NCI-H2081 treated with DMSO at 0.1 percent for 48 hours (cell line): ENCODE data around the gene CSAG3.
A peak's percentile ranks its signal among the peaks of the same experiment; 100 is the strongest.
"Not testable (repeated sequence)": the region's sequence is repeated elsewhere in the genome, so short reads cannot be mapped to it uniquely, and the experiment has no call there.

Experiments
- DNase-seq: peaks from one replicate; lab custom pipeline; 2025; lab: John Stamatoyannopoulos, UW

The CSAG3 gene

DNA sequence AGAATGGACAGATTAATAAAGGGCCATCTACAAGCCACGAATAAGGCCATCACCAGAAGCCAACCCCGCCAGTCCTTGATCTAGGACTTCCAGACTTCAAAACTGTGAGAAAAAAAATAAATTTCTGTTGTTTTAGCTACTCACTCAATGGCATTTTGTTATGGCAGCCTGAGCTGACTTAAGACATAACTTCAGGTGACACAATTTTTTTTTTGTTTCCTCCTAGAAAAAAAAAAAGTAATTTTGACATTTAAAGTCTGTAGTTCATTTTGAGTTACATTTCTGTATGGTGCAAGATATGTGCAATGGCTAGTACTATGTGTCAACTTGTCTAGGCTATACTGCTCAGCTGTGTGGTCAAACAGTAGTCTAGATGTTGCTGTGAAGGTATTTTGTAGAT lies at the start of gene CSAG3:
Gene CSAG3 (plus strand): TSS at position 301 of the 400 bp plus-strand sequence.
- DNase-seq: not testable (repeated sequence)

DNA sequence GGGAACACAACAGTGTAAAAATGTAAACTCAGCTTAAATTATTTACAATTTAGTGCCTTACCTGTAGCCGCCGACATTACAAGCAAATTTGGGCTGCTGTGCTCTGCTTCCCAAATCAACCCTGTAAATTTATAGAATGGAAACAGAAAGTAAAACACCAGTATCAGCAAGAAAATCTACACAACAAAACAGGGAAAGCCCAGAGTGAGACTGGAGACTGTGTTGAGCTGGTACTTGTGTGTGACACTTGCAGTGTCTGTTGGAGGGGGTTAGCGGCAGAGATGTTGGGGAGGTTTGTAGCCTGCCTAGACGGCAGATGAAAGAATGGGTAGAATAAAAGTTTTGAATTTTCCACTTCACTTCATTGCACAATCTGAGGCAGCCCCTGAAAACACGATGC lies 45.8 kb upstream of the CSAG3 start:
- not testable (repeated sequence) for DNase-seq

DNA sequence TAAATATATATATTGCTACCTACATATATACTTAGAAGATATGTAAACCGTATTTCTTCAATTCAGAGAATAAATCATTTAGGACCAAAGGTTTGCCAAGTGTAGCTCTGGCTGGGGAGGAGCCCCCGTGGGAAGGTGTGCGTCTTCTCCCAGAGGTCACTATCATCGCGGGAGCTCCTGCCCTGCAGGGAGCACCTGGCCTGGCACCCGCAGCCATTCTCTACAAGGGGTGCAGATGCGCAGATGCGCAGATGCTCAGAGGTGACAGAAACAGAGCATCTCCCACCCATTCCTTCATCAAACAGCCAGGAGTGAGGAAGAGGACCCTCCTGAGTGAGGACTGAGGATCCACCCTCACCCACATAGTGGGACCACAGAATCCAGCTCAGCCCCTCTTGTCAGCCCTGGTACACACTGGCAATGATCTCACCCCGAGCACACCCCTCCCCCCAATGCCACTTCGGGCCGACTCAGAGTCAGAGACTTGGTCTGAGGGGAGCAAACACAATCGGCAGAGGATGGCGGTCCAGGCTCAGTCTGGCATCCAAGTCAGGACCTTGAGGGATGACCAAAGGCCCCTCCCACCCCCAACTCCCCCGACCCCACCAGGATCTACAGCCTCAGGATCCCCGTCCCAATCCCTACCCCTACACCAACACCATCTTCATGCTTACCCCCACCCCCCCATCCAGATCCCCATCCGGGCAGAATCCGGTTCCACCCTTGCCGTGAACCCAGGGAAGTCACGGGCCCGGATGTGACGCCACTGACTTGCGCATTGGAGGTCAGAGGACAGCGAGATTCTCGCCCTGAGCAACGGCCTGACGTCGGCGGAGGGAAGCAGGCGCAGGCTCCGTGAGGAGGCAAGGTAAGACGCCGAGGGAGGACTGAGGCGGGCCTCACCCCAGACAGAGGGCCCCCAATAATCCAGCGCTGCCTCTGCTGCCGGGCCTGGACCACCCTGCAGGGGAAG lies 44.9 kb upstream of the CSAG3 start, which contains the start of gene MAGEA2B:
Gene MAGEA2B (plus strand): TSS at position 814 of the 973 bp plus-strand sequence. CDS start 2,479 bp downstream, outside the sequence.
- not testable (repeated sequence) for DNase-seq

DNA sequence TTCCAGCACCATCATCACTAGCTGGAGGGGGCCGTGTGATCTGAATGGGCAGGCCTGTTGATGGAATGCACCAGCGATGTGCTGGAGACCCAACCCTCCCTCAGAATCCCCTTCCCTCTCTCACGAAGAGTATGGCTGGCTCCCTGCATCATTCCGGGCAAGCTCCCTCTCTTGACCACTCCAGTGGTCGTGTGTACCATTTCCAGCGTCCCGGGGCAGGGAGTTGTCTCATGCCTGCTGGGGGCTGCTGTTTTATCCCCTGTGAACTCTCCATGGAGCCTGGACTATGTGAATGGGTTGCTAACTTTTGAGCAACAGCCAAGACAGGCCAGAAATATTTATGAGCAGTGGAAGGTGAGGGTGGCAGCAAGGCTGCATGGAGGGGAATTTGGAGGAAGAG lies 33.6 kb upstream of the CSAG3 start:
- no peak for DNase-seq

DNA sequence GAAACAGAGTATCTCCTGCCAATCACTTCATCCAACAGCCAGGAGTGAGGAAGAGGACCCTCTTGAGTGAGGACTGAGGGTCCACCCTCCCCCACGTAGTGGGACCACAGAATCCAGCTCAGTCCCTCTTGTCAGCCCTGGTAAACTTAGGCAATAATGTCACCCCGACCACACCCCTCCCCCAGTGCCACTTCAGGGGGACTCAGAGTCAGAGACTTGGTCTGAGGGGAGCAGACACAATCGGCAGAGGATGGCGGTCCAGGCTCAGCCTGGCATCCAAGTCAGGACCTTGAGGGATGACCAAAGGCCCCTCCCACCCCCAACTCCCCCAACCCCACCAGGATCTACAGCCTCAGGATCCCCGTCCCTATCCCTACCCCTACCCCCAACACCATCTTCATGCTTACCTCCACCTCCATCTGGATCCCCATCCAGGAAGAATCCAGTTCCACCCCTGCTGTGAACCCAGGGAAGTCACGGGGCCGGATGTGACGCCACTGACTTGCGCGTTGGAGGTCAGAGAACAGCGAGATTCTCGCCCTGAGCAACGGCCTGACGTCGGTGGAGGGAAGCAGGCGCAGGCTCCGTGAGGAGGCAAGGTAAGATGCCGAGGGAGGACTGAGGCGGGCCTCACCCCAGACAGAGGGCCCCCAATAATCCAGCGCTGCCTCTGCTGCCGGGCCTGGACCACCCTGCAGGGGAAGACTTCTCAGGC lies 25.6 kb upstream of the CSAG3 start, which contains the start of the genes CSAG1 and MAGEA12:
Gene CSAG1 (minus strand): TSS at position 461 of the 715 bp plus-strand sequence. CDS start 1,261 bp downstream, outside the sequence.
Gene MAGEA12 (plus strand): TSS at position 497 of the 715 bp plus-strand sequence. CDS start 2,405 bp downstream, outside the sequence.
- DNase-seq: peak; percentile 27

DNA sequence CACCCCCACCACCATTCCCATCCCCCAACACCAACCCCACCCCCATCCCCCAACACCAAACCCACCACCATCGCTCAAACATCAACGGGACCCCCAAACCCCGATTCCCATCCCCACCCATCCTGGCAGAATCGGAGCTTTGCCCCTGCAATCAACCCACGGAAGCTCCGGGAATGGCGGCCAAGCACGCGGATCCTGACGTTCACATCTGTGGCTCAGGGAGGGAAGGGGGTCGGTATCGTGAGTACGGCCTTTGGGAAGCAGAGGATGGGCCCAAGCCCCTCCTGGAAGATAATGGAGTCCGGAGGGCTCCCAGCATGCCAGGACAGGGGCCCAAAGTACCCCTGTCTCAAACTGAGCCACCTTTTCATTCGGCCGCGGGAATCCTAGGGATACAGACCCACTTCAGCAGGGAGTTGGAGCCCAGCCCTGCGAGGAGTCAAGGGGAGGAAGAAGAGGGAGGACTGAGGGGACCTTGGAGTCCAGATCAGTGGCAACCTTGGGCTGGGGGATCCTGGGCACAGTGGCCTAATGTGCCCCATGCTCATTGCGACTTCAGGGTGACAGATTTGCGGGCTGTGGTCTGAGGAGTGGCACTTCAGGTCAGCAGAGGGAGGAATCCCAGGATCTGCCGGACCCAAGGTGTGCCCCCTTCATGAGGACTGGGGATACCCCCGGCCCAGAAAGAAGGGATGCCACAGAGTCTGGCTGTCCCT lies 24.7 kb upstream of the CSAG3 start:
- DNase-seq: not testable (repeated sequence)

DNA sequence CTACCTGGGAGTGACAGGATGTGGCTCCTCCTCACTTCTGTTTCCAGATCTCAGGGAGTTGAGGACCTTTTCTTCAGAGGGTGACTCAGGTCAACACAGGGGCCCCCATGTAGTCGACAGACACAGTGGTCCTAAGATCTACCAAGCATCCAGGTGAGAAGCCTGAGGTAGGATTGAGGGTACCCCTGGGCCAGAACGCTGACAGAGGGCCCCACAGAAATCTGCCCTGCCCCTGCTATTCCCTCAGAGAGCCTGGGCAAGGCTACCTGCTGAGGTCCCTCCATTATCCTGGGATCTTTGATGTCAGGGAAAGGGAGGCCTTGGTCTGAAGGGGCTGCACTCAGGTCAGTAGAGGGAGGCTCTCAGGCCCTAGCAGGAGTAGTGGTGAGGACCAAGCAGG lies 23.9 kb upstream of the CSAG3 start:
- DNase-seq: no peak

DNA sequence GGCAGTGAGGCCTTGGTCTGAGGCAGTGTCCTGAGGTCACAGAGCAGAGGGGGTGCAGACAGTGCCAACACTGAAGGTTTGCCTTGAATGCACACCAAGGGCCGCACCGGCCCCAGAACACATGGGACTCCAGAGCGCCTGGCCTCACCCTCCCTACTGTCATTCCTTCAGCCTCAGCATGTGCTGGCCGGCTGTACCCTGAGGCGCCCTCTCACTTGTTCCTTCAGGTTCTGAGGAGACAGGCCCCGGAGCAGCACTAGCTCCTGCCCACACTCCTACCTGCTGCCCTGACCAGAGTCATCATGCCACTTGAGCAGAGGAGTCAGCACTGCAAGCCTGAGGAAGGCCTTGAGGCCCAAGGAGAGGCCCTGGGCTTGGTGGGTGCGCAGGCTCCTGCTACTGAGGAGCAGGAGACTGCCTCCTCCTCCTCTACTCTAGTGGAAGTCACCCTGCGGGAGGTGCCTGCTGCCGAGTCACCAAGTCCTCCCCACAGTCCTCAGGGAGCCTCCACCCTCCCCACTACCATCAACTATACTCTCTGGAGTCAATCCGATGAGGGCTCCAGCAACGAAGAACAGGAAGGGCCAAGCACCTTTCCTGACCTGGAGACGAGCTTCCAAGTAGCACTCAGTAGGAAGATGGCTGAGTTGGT lies 23.0 kb upstream of the CSAG3 start:
- DNase-seq: no peak

DNA sequence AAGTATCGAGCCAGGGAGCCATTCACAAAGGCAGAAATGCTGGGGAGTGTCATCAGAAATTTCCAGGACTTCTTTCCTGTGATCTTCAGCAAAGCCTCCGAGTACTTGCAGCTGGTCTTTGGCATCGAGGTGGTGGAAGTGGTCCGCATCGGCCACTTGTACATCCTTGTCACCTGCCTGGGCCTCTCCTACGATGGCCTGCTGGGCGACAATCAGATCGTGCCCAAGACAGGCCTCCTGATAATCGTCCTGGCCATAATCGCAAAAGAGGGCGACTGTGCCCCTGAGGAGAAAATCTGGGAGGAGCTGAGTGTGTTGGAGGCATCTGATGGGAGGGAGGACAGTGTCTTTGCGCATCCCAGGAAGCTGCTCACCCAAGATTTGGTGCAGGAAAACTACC lies 22.5 kb upstream of the CSAG3 start:
- not testable (repeated sequence) for DNase-seq

DNA sequence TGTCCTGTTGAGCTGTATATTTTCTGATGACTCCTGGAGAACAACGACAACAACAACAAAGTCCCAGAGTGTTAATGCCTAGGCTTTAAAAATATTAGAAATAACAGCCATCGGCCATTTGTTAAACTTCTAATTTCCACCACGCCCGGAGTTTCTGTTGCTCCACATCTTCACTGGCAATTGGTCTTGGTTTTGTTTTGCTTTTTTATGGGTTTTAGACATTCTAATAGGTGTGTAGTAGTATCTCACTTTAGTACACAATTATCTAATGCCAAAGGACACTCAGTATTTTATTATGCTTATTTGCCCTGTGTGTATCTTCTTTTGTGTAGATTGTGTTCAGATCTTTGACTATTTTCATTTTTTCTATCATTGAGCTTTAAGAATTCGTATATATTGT lies 20.5 kb upstream of the CSAG3 start:
- no peak for DNase-seq

DNA sequence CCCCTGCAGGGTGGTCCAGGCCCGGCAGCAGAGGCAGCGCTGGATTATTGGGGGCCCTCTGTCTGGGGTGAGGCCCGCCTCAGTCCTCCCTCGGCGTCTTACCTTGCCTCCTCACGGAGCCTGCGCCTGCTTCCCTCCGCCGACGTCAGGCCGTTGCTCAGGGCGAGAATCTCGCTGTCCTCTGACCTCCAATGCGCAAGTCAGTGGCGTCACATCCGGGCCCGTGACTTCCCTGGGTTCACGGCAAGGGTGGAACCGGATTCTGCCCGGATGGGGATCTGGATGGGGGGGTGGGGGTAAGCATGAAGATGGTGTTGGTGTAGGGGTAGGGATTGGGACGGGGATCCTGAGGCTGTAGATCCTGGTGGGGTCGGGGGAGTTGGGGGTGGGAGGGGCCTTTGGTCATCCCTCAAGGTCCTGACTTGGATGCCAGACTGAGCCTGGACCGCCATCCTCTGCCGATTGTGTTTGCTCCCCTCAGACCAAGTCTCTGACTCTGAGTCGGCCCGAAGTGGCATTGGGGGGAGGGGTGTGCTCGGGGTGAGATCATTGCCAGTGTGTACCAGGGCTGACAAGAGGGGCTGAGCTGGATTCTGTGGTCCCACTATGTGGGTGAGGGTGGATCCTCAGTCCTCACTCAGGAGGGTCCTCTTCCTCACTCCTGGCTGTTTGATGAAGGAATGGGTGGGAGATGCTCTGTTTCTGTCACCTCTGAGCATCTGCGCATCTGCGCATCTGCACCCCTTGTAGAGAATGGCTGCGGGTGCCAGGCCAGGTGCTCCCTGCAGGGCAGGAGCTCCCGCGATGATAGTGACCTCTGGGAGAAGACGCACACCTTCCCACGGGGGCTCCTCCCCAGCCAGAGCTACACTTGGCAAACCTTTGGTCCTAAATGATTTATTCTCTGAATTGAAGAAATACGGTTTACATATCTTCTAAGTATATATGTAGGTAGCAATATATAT lies 5.0 kb upstream of the CSAG3 start, which contains the start of gene MAGEA2:
Gene MAGEA2 (minus strand): TSS at position 157 of the 965 bp plus-strand sequence. CDS start 2,479 bp downstream, outside the sequence.
- not testable (repeated sequence) for DNase-seq

DNA sequence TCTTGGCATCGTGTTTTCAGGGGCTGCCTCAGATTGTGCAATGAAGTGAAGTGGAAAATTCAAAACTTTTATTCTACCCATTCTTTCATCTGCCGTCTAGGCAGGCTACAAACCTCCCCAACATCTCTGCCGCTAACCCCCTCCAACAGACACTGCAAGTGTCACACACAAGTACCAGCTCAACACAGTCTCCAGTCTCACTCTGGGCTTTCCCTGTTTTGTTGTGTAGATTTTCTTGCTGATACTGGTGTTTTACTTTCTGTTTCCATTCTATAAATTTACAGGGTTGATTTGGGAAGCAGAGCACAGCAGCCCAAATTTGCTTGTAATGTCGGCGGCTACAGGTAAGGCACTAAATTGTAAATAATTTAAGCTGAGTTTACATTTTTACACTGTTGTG lies 4.1 kb upstream of the CSAG3 start:
- DNase-seq: not testable (repeated sequence)

DNA sequence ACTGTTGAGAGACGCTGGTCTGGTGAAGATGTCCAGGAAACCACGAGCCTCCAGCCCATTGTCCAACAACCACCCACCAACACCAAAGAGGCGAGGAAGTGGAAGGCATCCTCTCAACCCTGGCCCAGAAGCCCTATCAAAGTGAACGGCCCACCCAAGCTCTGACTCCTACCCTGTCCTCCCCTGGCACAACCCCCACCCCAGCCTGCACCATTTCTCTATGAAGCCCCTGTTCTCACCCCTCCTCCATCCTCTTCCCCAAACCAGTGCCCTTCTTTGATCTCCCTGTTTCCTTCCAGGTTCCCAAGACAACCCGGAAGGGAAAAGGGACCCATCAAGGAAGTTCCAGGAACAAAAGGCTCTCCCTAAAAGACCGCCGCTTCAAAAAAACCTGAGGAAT lies 526 bp downstream of the CSAG3 start:
- not testable (repeated sequence) for DNase-seq

DNA sequence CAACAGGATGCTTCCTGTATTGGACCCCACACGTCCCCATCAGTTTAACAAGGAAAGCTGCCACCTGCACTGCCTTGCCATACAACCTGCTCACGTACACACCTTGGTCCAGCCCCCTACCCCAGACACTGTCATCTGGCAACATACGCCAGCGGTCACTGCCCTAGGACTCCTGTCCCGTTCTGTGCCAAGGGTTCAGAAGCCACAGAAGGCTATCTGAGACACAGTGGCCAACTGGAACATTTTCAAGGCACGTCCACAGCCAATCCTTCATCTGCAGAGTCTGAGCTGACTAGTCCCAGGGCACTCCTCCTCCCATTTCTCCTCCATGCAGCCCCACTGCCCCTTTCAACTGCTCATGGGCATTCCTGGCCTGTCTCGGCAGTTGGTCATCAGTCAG lies 2.6 kb downstream of the CSAG3 start:
- not testable (repeated sequence) for DNase-seq

DNA sequence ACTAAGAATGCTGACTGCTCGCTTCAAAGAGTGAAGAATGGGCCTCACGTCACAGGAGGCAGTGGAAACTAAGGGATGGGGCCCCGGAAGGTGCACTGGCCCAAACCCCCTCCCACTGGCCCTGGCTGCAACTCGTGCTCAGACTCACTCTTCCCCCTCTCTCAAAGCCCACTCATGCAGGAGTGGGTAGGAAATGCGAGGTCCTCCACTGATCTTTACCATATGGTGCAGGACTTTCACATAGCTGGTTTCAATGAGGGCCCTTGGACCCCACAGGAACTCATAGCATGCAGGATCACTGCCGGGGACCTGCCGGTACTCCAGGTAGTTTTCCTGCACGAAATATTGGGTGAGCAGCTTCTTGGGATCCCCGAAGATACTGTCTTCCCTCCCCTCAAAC lies 7.5 kb downstream of the CSAG3 start:
- not testable (repeated sequence) for DNase-seq

DNA sequence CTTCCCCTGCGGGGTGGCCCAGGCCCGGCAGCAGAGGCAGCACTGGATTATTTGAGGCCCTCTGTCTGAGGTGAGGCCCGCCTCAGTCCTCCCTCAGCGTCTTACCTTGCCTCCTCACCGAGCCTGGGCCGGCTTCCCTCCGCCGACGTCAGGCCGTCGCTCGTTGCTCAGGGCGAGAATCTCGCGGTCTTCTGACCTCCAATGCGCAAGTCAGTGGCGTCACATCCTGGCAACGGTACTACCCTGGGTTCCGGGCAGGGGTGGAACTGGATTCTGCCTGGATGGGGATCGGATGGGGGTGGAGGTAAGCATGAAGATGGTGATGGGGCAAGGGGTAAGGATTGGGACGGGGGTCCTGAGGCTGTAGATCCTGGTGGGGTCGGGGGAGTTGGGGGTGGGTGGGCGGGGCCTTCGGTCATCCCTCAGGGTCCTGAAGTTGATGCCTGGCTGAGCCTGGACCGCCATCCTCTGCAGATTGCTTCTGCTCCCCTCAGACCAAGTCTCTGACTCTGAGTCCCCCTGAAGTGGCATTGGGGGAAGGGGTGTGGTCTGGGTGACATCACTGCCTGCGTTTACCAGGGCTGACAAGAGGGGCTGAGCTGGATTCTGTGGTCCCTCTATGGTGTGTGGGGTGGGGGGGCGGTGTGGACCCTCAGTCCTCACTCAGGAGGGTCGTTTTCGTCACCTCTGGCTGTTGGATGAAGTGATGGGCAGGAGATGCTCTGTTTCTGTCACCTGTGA lies 10.7 kb downstream of the CSAG3 start, which contains the start of gene MAGEA6:
Gene MAGEA6 (minus strand): TSS at position 141 of the 741 bp plus-strand sequence. CDS start 2,039 bp downstream, outside the sequence.
- not testable (repeated sequence) for DNase-seq

DNA sequence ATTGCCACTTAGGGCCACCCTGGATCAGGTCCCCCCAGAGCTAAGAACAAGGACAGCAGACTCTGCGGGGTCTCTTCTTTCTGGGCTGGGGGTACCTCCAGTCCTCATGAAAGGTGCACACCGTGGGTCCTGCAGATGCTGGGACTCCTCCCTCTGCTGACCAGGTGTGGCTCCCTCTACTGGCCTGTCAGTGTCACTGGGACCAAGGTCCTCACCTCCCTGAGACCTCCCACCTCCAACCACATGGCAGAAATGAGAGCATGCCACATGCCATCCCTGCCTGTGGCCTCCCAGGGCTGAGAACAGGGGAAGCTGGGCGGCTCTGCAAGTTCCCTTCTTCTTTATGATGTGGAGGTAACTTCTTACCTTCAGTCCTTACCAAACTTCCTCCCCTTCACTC lies 28.0 kb downstream of the CSAG3 start:
- DNase-seq: not testable (repeated sequence)

DNA sequence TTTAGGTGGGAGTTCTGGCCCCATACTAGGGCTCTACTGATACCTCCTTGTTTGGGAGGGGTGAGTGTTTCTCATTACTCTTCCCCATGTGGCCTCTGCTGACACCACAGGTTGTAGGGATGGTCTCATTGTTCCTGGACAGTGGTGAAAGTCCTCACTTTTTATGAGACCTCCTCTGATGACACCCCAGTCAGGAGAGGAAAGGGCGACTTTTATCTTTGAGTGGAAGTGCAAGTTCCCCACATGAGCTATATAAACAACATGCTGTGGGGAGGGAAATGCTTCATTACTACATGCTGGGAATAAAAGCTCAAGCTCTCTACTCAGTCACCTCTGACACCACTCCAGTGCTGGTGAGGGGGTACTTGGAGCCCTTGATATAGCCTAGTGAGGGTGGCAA lies 39.9 kb downstream of the CSAG3 start:
- no peak for DNase-seq

DNA sequence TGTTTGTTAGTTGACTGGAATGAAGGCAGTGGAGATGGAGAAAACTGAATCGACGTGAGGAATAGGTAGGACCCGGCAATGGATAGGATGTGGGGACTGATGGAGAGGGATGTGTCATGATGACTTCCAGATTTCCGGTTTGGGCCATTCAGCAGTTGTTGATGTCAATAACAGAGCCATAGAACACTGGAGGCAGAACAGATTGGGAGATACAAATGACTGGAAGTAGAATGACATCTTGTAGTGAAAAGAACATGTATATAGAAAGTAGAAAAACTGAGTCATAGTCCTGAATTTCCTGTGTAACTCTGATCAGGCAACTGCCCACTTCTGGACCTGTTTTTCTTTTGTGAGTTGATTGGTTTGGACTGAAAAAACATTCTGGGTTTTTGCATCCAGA lies 47.0 kb downstream of the CSAG3 start:
- no peak for DNase-seq
